ENCODE data around the gene WBP2. TPM values are rescaled to one million over a fixed set of nuclear protein-coding genes. Genes with fewer than 3 reads are reported as not detected.

The WBP2 gene
- total RNA-seq, 1 experiment from 2014 or later: 132 TPM

GRCh38 chr17:75846692-75847613 lies 8.2 kb downstream of the WBP2 start:
- Histone ChIP-seq H3K4me2 (ENCODE audit: low read length) (peak overlapping the region; percentile 99; the same call in 1 of the 2 replicates), H3K9me2 (ENCODE audit: insufficient read depth) (no peaks in the 10 kb centered on the region), H4K20me1 (ENCODE audit: insufficient read depth) (no peaks in the 10 kb centered on the region), H3K4me1 (ENCODE audit: control insufficient read depth in 1 of 2, insufficient read depth in 2 of 2, low read length in 2 of 2) (peaks cover 33 to 63% of the 10 kb centered on the region in 2 experiments), H3K27ac (ENCODE audit: low read depth, low read length) (peak overlapping the region; percentile 88), H3K9me3 (ENCODE audit: control insufficient read depth in 1 of 2, insufficient read depth in 1 of 2, low read depth in 1 of 2, low read length in 2 of 2) (no peaks in the 10 kb centered on the region), H3K36me3 (ENCODE audit: control insufficient read depth in 1 of 2, insufficient read depth in 2 of 2, low read length in 2 of 2) (peaks cover 25 to 27% of the 10 kb centered on the region in 2 experiments; a peak in 3 of 4 replicates), H2AFZ (ENCODE audit: low read depth, low read length, poor library complexity, severe bottlenecking) (no peak overlapping the region), H3K79me2 (ENCODE audit: insufficient read depth, low read length) (no peaks in the 10 kb centered on the region), H3K4me3 (replicated peaks in 1 of 2; ENCODE audit: low read depth in 1 of 2, low read length in 2 of 2) (no peak overlapping the region), H3K27me3 (ENCODE audit: insufficient read depth, low read length) (no peaks in the 10 kb centered on the region), H3K9ac (ENCODE audit: low read length) (peak overlapping the region; percentile 86)
- ATAC-seq: no peak
- CTCF ChIA-PET: interaction anchor here (1.7 to 3.3 kb wide), 5 partner anchors 9 to 20 kb away, joined by 9 to 46 read pairs (median 15); partner anchors contain the start of gene WBP2
- no peak for TF ChIP-seq SP1 (IDR thresholded peaks at IDR 0.05; ENCODE audit: low read depth)
- TF ChIP-seq POLR2AphosphoS5 (IDR thresholded peaks at IDR 0.05; ENCODE audit: low read depth, low read length): no peak
- TF ChIP-seq POLR2A (IDR thresholded peaks at IDR 0.05; ENCODE audit: borderline replicate concordance, extremely low read depth, insufficient read depth, insufficient read length): no peak
- no peak for TF ChIP-seq SRF (IDR thresholded peaks at IDR 0.05; ENCODE audit: low read depth)
- TF ChIP-seq CBX3 (IDR thresholded peaks at IDR 0.05; ENCODE audit: low read depth): no peak
- TF ChIP-seq ZNF274 (IDR thresholded peaks at IDR 0.05; ENCODE audit: low read depth, low read length): no peak
- TF ChIP-seq JUND (IDR thresholded peaks at IDR 0.05): no peak
- TF ChIP-seq EZH2phosphoT487 (IDR thresholded peaks at IDR 0.05; ENCODE audit: borderline replicate concordance): no peak
- TF ChIP-seq MAX (IDR thresholded peaks at IDR 0.05): no peak
- TF ChIP-seq ATF3 (IDR thresholded peaks at IDR 0.05): no peak
- no peak for DNase-seq (ENCODE audit: low read depth, low spot score)
- POLR2A ChIA-PET: interaction anchor here (1.2 to 3.3 kb wide), 3 partner anchors 9 to 67 kb away, joined by 4 to 42 read pairs (median 26); partner anchors contain the start of gene WBP2
- BruUV-seq (replicated peaks): no TSS peak
- intact Hi-C loops (cut with micrococcal nuclease): no loop called here
- RAD21 ChIA-PET (ENCODE audit: low non-redundant PET in 1 of 2, low total read pairs in 2 of 2, uncharacterized antibody in 2 of 2, unreplicated experiment in 2 of 2): interaction anchor here in 1 of 2 experiments (0.5 kb wide), 1 partner anchor 57 kb away, joined by 3 read pairs; no protein-coding TSS in a partner anchor

Measured in HCT116 (cell line).